CD4-positive, alpha-beta T cell (primary cell): ENCODE data around the gene CRB1. TPM values are rescaled to one million over a fixed set of nuclear protein-coding genes. Genes with fewer than 3 reads are reported as not detected.

Source experiments
- ATAC-seq: fragments of 200-7000 bp; cut with Tn5 transposase; one replicate; pipeline ENCODE4 v1.10.0; 2022; ENCODE audit warnings: mild to moderate bottlenecking; ENCODE audit not compliant: poor library complexity
- CTCF ChIA-PET: fragments of 350-600 bp; sonication (Branson Sonifier 250); formaldehyde crosslinking; loops from one replicate; lab custom pipeline; 2021; ENCODE audit warnings: antibody characterized with exemption, inconsistent platforms; lab: Charles Lee
- POLR2A ChIA-PET: fragments of 350-600 bp; sonication (Branson Sonifier 250); formaldehyde crosslinking; loops from one replicate; lab custom pipeline; 2021; ENCODE audit warnings: antibody characterized with exemption, inconsistent platforms; lab: Charles Lee
- DNase-seq, 14 experiments: peaks; one replicate each; pipeline ENCODE4 v3.0.0-alpha.2; 2013 to 2020; ENCODE audit warnings: mixed read lengths in 2 of 14
- H3K27ac ChIP-seq, 2 donors: one replicate each; pipeline versions ENCODE4 v1.5.1 to v1.7.0; 2013; ENCODE audit warnings: low read length in 2 of 2, low read depth in 1 of 2, mild to moderate bottlenecking in 1 of 2
- H3K27me3 ChIP-seq, 2 experiments: 1 replicate in 1 of 2; 2 replicates in 1 of 2; pipeline versions ENCODE4 v1.6.1 to v1.7.0; 2013; ENCODE audit warnings: low read length in 2 of 2, control low read depth in 1 of 2, mild to moderate bottlenecking in 1 of 2, moderate library complexity in 1 of 2; ENCODE audit not compliant: insufficient read depth in 2 of 2, control insufficient read depth in 1 of 2
- H3K36me3 ChIP-seq: one replicate; pipeline ENCODE4 v1.6.1; 2013; ENCODE audit warnings: low read length, control low read depth; ENCODE audit not compliant: insufficient read depth
- H3K4me1 ChIP-seq: one replicate; pipeline ENCODE4 v1.6.1; 2013; ENCODE audit warnings: low read length, control low read depth; ENCODE audit not compliant: insufficient read depth
- H3K4me3 ChIP-seq: one replicate; pipeline ENCODE4 v1.5.1; 2013; ENCODE audit warnings: mild to moderate bottlenecking, low read length, moderate library complexity
- H3K9me3 ChIP-seq, 2 experiments: 1 replicate in 1 of 2; 2 replicates in 1 of 2; pipeline versions ENCODE4 v1.6.1 to v1.7.0; 2013; ENCODE audit warnings: low read length in 2 of 2, mild to moderate bottlenecking in 2 of 2, control low read depth in 1 of 2, moderate library complexity in 1 of 2; ENCODE audit not compliant: control insufficient read depth in 1 of 2, insufficient read depth in 1 of 2
- H3K27ac Mint-ChIP-seq: one replicate; pipeline ENCODE4 v1.8.0; 2020; ENCODE audit warnings: mixed read lengths
- H3K27me3 Mint-ChIP-seq: one replicate; pipeline ENCODE4 v1.8.0; 2021; ENCODE audit warnings: mixed read lengths
- H3K36me3 Mint-ChIP-seq: one replicate; pipeline ENCODE4 v1.8.0; 2021; ENCODE audit warnings: low read depth, mixed read lengths
- H3K4me1 Mint-ChIP-seq: one replicate; pipeline ENCODE4 v1.8.0; 2021; ENCODE audit warnings: low read depth, mixed read lengths
- H3K4me3 Mint-ChIP-seq: one replicate; pipeline ENCODE4 v1.8.0; 2020; ENCODE audit warnings: mild to moderate bottlenecking, mixed read lengths
- H3K9me3 Mint-ChIP-seq: one replicate; pipeline ENCODE4 v1.8.0; 2020; ENCODE audit warnings: mixed read lengths
- intact Hi-C, 2 experiments: fragments of 100-400 bp; cut with DNase I in 1 of 2; cut with micrococcal nuclease in 1 of 2; formaldehyde crosslinking; loops; one replicate each; pipeline versions ENCODE4 v1.15.1 to v1.9.0; 2023 to 2025; cut with DNase I, micrococcal nuclease
- total RNA-seq, 174 experiments: library from RNA in 2 of 174; stranded (reverse) in 2 of 174; gene quantifications; one replicate each; pipeline ENCODE4 v1.2.3 and lab custom pipeline; 2021 to 2026
- TF ChIP-seq, protein P1 (sequence below): fragments of 200-600 bp; IDR thresholded peaks from one replicate; pipeline ENCODE4 v1.8.0; 2022; ENCODE audit warnings: antibody characterized with exemption, mild to moderate bottlenecking

Gene CRB1
- total RNA-seq, 2 experiments from 2014 or later = 0.17 to 0.25 TPM

DNA sequence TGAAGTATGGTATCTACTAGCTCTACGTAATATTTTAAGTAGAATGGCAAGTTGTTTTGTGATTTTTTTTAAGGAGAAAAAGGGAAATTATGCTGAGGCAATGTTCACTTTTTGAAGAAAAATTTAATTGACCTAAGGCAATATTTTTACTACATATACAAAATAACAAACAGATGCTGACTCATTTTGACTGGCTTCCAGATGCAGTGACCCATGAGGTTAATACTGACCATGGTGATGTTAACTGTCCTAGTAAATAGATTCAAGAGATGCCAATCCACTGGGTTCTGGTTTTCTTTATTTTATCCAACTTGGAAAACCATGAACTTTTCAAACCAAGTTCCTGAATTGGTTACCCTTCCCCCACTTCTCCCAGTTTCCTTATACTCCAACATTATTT, 154.9 kb downstream of the CRB1 start:
- Mint-ChIP-seq H3K4me1 (no peaks in the 10 kb centered on the region), H3K4me3 (no peak overlapping the region), H3K9me3 (no peaks in the 10 kb centered on the region), H3K27me3 (no peaks in the 10 kb centered on the region), H3K27ac (no peak overlapping the region), H3K36me3 (no peaks in the 10 kb centered on the region)
- DNase-seq (no peak), ATAC-seq (no peak)
- H3K27me3 ChIP-seq = no peaks in the 10 kb centered on the region
- intact Hi-C loops = no loop called here
- POLR2A ChIA-PET = no interaction called here
- TF ChIP-seq, protein P1, sequence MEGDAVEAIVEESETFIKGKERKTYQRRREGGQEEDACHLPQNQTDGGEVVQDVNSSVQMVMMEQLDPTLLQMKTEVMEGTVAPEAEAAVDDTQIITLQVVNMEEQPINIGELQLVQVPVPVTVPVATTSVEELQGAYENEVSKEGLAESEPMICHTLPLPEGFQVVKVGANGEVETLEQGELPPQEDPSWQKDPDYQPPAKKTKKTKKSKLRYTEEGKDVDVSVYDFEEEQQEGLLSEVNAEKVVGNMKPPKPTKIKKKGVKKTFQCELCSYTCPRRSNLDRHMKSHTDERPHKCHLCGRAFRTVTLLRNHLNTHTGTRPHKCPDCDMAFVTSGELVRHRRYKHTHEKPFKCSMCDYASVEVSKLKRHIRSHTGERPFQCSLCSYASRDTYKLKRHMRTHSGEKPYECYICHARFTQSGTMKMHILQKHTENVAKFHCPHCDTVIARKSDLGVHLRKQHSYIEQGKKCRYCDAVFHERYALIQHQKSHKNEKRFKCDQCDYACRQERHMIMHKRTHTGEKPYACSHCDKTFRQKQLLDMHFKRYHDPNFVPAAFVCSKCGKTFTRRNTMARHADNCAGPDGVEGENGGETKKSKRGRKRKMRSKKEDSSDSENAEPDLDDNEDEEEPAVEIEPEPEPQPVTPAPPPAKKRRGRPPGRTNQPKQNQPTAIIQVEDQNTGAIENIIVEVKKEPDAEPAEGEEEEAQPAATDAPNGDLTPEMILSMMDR = no peak
- no peaks in the 10 kb centered on the region for H3K4me1 ChIP-seq
- H3K27ac ChIP-seq = no peak overlapping the region
- H3K36me3 ChIP-seq = no peaks in the 10 kb centered on the region
- no peaks in the 10 kb centered on the region for H3K9me3 ChIP-seq
- no peak overlapping the region for H3K4me3 ChIP-seq
- CTCF ChIA-PET = no interaction called here

DNA sequence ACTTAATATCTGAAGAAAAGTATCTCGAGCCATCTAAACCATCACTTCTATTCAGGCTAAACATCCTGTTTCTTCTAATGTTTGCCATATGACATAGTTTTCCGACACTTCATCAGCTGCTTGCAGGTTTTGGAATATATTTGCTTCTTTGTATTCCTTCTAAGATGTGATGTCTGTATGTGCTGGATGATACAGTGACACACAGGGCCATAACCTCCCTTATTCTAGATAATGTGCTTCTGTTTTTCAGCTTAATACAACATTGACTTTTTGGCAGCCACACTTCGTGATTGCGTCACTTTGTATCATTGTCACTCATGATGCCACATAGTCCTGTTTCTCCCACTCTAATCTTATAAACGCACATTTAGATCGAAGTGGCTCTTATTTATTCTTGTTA, 156.3 kb downstream of the CRB1 start:
- ATAC-seq (no peak), DNase-seq (no peak)
- Mint-ChIP-seq H3K27ac (no peak overlapping the region), H3K36me3 (no peaks in the 10 kb centered on the region), H3K4me1 (no peaks in the 10 kb centered on the region), H3K27me3 (no peaks in the 10 kb centered on the region), H3K9me3 (no peaks in the 10 kb centered on the region), H3K4me3 (no peak overlapping the region)
- no peak overlapping the region for H3K4me3 ChIP-seq
- no peaks in the 10 kb centered on the region for H3K9me3 ChIP-seq
- intact Hi-C loops = no loop called here
- no peaks in the 10 kb centered on the region for H3K36me3 ChIP-seq
- H3K4me1 ChIP-seq = no peaks in the 10 kb centered on the region
- no peak overlapping the region for H3K27ac ChIP-seq
- POLR2A ChIA-PET = no interaction called here
- no peaks in the 10 kb centered on the region for H3K27me3 ChIP-seq
- CTCF ChIA-PET = no interaction called here
- TF ChIP-seq, protein P1 = no peak

DNA sequence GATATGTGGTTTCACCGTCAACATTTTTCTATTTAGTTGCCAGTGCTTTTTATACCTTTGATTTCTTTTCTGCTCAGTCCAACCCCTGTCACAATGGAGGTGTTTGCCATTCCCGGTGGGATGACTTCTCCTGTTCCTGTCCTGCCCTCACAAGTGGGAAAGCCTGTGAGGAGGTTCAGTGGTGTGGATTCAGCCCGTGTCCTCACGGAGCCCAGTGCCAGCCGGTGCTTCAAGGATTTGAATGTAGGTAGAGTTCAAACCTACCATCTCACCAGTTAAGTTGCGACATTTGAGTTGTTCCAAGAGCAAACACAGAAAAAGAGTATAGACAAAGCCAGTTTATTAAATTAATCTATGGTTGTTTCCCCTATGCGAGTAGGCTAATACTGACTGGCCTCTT, 161.3 kb downstream of the CRB1 start:
- Mint-ChIP-seq H3K27ac (no peak overlapping the region), H3K36me3 (no peaks in the 10 kb centered on the region), H3K27me3 (no peaks in the 10 kb centered on the region), H3K4me3 (no peak overlapping the region), H3K4me1 (no peaks in the 10 kb centered on the region), H3K9me3 (no peaks in the 10 kb centered on the region)
- Histone ChIP-seq H3K4me3 (no peak overlapping the region), H3K9me3 (no peaks in the 10 kb centered on the region), H3K27me3 (no peaks in the 10 kb centered on the region), H3K4me1 (no peaks in the 10 kb centered on the region), H3K36me3 (no peaks in the 10 kb centered on the region), H3K27ac (no peak overlapping the region)
- POLR2A ChIA-PET = no interaction called here
- intact Hi-C loops = no loop called here
- CTCF ChIA-PET = no interaction called here
- DNase-seq (no peak), ATAC-seq (no peak)
- TF ChIP-seq, protein P1 = no peak
